ENCODE results near the gene CREB5. TPM values are rescaled to one million over a fixed set of nuclear protein-coding genes. Genes with fewer than 3 reads are reported as not detected.

CREB5 gene
- total and polyA plus RNA-seq, 2 donors (not counting 3 experiments of a cell fraction or from before 2014, with no cell fraction given), result 19.6 to 28.4 TPM

DNA sequence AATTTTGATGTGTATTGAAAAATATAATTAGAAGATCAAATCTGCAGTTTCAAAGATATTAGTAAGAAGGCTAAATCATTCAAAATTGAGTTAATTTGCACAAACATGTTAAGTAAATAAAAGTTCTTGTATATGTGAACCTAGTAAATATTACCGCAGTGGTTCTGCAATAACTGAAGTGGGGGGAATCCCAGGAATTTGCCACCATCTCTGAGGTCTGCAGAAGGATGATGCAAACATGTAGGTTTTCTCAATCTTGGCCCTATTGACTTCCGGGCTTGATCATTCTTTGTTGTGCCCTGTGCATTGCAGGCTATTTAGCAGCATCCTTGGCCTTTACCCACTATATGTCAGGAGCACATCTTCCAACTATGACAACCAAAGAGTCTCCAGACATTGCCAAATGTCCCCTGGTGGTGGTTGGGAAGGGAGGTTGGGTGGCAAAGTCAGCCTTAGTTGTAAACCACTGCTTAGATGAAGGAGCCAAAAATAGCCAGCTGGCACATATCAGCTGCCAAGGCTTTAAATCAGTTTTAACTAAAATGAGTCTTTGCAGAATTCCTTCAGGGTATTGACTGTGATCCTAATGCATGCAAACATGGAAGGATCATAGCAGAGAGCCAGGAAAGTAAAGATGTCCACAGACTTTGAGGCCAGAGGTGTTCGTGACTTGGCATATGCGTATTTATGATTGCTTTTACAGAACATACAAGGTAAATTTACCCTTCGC lies 399.5 kb downstream of the CREB5 start:
- dilution Hi-C loops (cut with MboI; ENCODE audit: extremely low pct_ligation_motif_present, low sequenced_read_pairs), result no loop called here
- Histone ChIP-seq H3K27ac (ENCODE audit: insufficient read depth, low read depth, low read length) (no peak overlapping the region), H3K4me1 (ENCODE audit: control insufficient read depth, extremely low read depth, insufficient read depth, low read length) (no peaks in the 10 kb centered on the region), H3K27me3 (ENCODE audit: control insufficient read depth in 2 of 2, insufficient read depth in 2 of 2, low read length in 2 of 2) (no peaks in the 10 kb centered on the region), H3K9me3 (replicated peaks; ENCODE audit: control insufficient read depth, insufficient read depth, low read length) (no peaks in the 10 kb centered on the region), H3K79me2 (ENCODE audit: control insufficient read depth, insufficient read depth, low read length) (no peaks in the 10 kb centered on the region), H2AFZ (ENCODE audit: low read depth, low read length) (no peak overlapping the region), H3K4me2 (ENCODE audit: insufficient read depth, low read length) (no peak overlapping the region), H3K9ac (replicated peaks; ENCODE audit: extremely low read depth, insufficient read depth, low read length) (no peak overlapping the region), H3K36me3 (ENCODE audit: control insufficient read depth in 2 of 2, extremely low read depth in 1 of 2, insufficient read depth in 2 of 2, low read length in 2 of 2) (no peaks in the 10 kb centered on the region), H3K4me3 (replicated peaks in 1 of 3; ENCODE audit: insufficient read depth in 1 of 3, low read depth in 1 of 3, low read length in 3 of 3) (no peak overlapping the region), H3K9me1 (replicated peaks; ENCODE audit: control insufficient read depth, extremely low read depth, insufficient read depth, low read length) (no peaks in the 10 kb centered on the region), H4K20me1 (replicated peaks; ENCODE audit: control insufficient read depth, extremely low read depth, insufficient read depth, low read length) (no peaks in the 10 kb centered on the region)
- POLR2A ChIA-PET, result no interaction called here
- DNase-seq (ENCODE audit: low read depth, low spot score), result no peak
- no peak for FAIRE-seq
- BruUV-seq (replicated peaks), result no TSS peak
- TF ChIP-seq POLR2A (IDR thresholded peaks at IDR 0.05; ENCODE audit: low read depth, low read length) (no peak), FOS (IDR thresholded peaks at IDR 0.05; ENCODE audit: borderline replicate concordance, insufficient read depth, low read length) (no peak), POLR2AphosphoS5 (IDR thresholded peaks at IDR 0.05; ENCODE audit: insufficient read depth, low read depth, low read length) (no peak)
- intact Hi-C loops (cut with micrococcal nuclease), result no loop called here
- CTCF ChIA-PET, result no interaction called here

DNA sequence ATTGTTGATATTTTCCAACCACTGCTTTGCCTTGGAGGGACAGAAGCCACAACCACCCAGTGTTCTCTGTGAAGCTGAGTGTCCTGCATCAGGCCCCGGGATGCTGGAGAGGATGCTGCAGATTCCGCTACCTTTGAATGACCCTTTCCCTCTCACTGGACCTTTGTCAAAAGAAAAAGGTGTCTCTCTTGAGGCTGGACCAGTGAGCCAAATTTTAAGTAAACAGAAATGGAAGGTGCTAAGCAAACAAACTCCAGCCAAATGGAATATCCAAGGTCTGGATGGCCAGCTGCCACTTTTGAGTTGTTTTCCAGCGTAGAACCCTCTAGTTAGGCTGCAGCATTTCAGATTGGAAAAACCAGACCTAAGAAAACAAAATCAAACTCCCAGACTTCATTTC lies 400.3 kb downstream of the CREB5 start:
- H3K4me1 ChIP-seq (ENCODE audit: control insufficient read depth, extremely low read depth, insufficient read depth, low read length), result no peaks in the 10 kb centered on the region
- no peak for TF ChIP-seq POLR2AphosphoS5 (IDR thresholded peaks at IDR 0.05; ENCODE audit: insufficient read depth, low read depth, low read length)
- TF ChIP-seq POLR2A (IDR thresholded peaks at IDR 0.05; ENCODE audit: low read depth, low read length), result no peak
- H3K27me3 ChIP-seq (ENCODE audit: control insufficient read depth in 2 of 2, insufficient read depth in 2 of 2, low read length in 2 of 2), result no peaks in the 10 kb centered on the region
- dilution Hi-C loops (cut with MboI; ENCODE audit: extremely low pct_ligation_motif_present, low sequenced_read_pairs), result no loop called here
- no peaks in the 10 kb centered on the region for H4K20me1 ChIP-seq (replicated peaks; ENCODE audit: control insufficient read depth, extremely low read depth, insufficient read depth, low read length)
- intact Hi-C loops (cut with micrococcal nuclease), result no loop called here
- H3K79me2 ChIP-seq (ENCODE audit: control insufficient read depth, insufficient read depth, low read length), result no peaks in the 10 kb centered on the region
- H3K9me1 ChIP-seq (replicated peaks; ENCODE audit: control insufficient read depth, extremely low read depth, insufficient read depth, low read length), result no peaks in the 10 kb centered on the region
- no peak for FAIRE-seq
- POLR2A ChIA-PET, result no interaction called here
- no peak overlapping the region for H3K27ac ChIP-seq (ENCODE audit: insufficient read depth, low read depth, low read length)
- no peak overlapping the region for H3K9ac ChIP-seq (replicated peaks; ENCODE audit: extremely low read depth, insufficient read depth, low read length)
- no peak overlapping the region for H3K4me3 ChIP-seq (replicated peaks in 1 of 3; ENCODE audit: insufficient read depth in 1 of 3, low read depth in 1 of 3, low read length in 3 of 3)
- no TSS peak for BruUV-seq (replicated peaks)
- H3K9me3 ChIP-seq (replicated peaks; ENCODE audit: control insufficient read depth, insufficient read depth, low read length), result no peaks in the 10 kb centered on the region
- no peak overlapping the region for H2AFZ ChIP-seq (ENCODE audit: low read depth, low read length)
- no peaks in the 10 kb centered on the region for H3K36me3 ChIP-seq (ENCODE audit: control insufficient read depth in 2 of 2, extremely low read depth in 1 of 2, insufficient read depth in 2 of 2, low read length in 2 of 2)
- no peak for DNase-seq (ENCODE audit: low read depth, low spot score)
- no peak overlapping the region for H3K4me2 ChIP-seq (ENCODE audit: insufficient read depth, low read length)
- CTCF ChIA-PET, result interaction anchor here (1.5 kb wide), 1 partner anchor 11 kb away, joined by 3 read pairs; no protein-coding TSS in a partner anchor

All from endothelial cell of umbilical vein (primary cell).